Neural cell (in vitro differentiated cells): ENCODE data around the gene ACY1. TPM values are rescaled to one million over a fixed set of nuclear protein-coding genes. Genes with fewer than 3 reads are reported as not detected.

Experiments used
- H2AFZ ChIP-seq: fragments of 200-600, 300-800 bp; sonication (generic), shearing (Covaris generic); 2 replicates; pipeline ENCODE4 v1.6.0; 2014; ENCODE audit warnings: low read depth, mild to moderate bottlenecking, antibody characterized with exemption, low read length, moderate library complexity
- H3F3A ChIP-seq: fragments of 200-600 bp; shearing (Covaris generic); 2 replicates; pipeline ENCODE4 v1.6.1; 2016; ENCODE audit warnings: mild to moderate bottlenecking, moderate library complexity, mixed read lengths, antibody characterized with exemption, low read length; ENCODE audit not compliant: insufficient read depth, poor library complexity, severe bottlenecking
- H3K27ac ChIP-seq: fragments of 200-600, 300-800 bp; sonication (generic), shearing (Covaris generic); 2 replicates; pipeline ENCODE4 v1.5.1; 2014; ENCODE audit warnings: mild to moderate bottlenecking, low read length, moderate library complexity
- H3K27me3 ChIP-seq: fragments of 300-800, 200-600 bp; sonication (generic), shearing (Covaris generic); 2 replicates; pipeline ENCODE4 v1.6.0; 2014; ENCODE audit warnings: mild to moderate bottlenecking, low read depth, low read length, moderate library complexity; ENCODE audit not compliant: insufficient read depth
- H3K36me3 ChIP-seq: fragments of 300-800, 200-600 bp; sonication (generic), shearing (Covaris generic); 2 replicates; pipeline ENCODE4 v1.5.1; 2014; ENCODE audit warnings: mild to moderate bottlenecking, antibody characterized with exemption, low read length, moderate library complexity; ENCODE audit not compliant: insufficient read depth
- H3K4me2 ChIP-seq: fragments of 300-800, 200-600 bp; sonication (generic), shearing (Covaris generic); 2 replicates; pipeline ENCODE4 v1.6.0; 2014; ENCODE audit warnings: mild to moderate bottlenecking, low read length
- H3K4me3 ChIP-seq: fragments of 300-800, 200-600 bp; sonication (generic), shearing (Covaris generic); 2 replicates; pipeline ENCODE4 v1.5.1; 2014; ENCODE audit warnings: mild to moderate bottlenecking, low read length, moderate library complexity
- H3K79me2 ChIP-seq: fragments of 200-600 bp; shearing (Covaris generic); replicated peaks from 2 replicates; pipeline ENCODE4 v1.6.0; 2014; ENCODE audit warnings: mild to moderate bottlenecking, low read length, moderate library complexity; ENCODE audit not compliant: insufficient read depth
- H3K9ac ChIP-seq: fragments of 300-800, 200-600 bp; sonication (generic), shearing (Covaris generic); 2 replicates; pipeline ENCODE4 v1.6.1; 2016; ENCODE audit warnings: mild to moderate bottlenecking, low read length, mixed read lengths
- H3K9me2 ChIP-seq: fragments of 200-600 bp; shearing (Covaris generic); 2 replicates; pipeline ENCODE4 v1.6.1; 2016; ENCODE audit warnings: mild to moderate bottlenecking, low read length, mixed read lengths; ENCODE audit not compliant: insufficient read depth
- H3K9me3 ChIP-seq: fragments of 200-600, 300-800 bp; sonication (generic), shearing (Covaris generic); 2 replicates; pipeline ENCODE4 v1.6.1; 2016; ENCODE audit warnings: mild to moderate bottlenecking, mixed run types, low read length, moderate library complexity, mixed read lengths
- H4K20me1 ChIP-seq: fragments of 200-600 bp; shearing (Covaris generic); 2 replicates; pipeline ENCODE4 v1.6.1; 2016; ENCODE audit warnings: mild to moderate bottlenecking, mixed run types; ENCODE audit not compliant: insufficient read depth
- CTCF ChIP-seq: fragments of 450-650 bp; IDR thresholded peaks from 2 replicates; pipeline ENCODE4 v1.5.1; 2014; ENCODE audit warnings: antibody characterized with exemption, mild to moderate bottlenecking, moderate library complexity; ENCODE audit not compliant: poor library complexity, severe bottlenecking
- EZH2 ChIP-seq: fragments of 200-600, 300-800 bp; shearing (Covaris generic), sonication (generic); IDR thresholded peaks from 2 replicates; pipeline ENCODE4 v1.6.1; 2014; ENCODE audit warnings: antibody characterized with exemption, low read length, borderline replicate concordance, mild to moderate bottlenecking; ENCODE audit not compliant: insufficient read depth, poor library complexity, severe bottlenecking
- MXI1 ChIP-seq: fragments of 450-650 bp; conservative IDR thresholded peaks from 2 replicates; pipeline ENCODE4 v1.6.1; 2014; ENCODE audit warnings: antibody characterized with exemption, mild to moderate bottlenecking; ENCODE audit not compliant: poor library complexity, severe bottlenecking
- POLR2AphosphoS5 ChIP-seq: IDR thresholded peaks from 2 replicates; pipeline ENCODE4 v1.6.1; 2012
- RAD21 ChIP-seq: fragments of 450-650 bp; conservative IDR thresholded peaks from 2 replicates; pipeline ENCODE4 v1.6.1; 2014; ENCODE audit warnings: antibody characterized with exemption, mild to moderate bottlenecking, moderate library complexity
- REST ChIP-seq: IDR thresholded peaks from 2 replicates; pipeline ENCODE4 v1.6.1; 2012; ENCODE audit warnings: borderline replicate concordance
- SMC3 ChIP-seq: fragments of 450-650 bp; conservative IDR thresholded peaks from 2 replicates; pipeline ENCODE4 v1.6.1; 2014; ENCODE audit warnings: antibody characterized with exemption, mild to moderate bottlenecking, moderate library complexity; ENCODE audit not compliant: poor library complexity
- TAF1 ChIP-seq: IDR thresholded peaks from 2 replicates; pipeline ENCODE4 v1.6.1; 2012; ENCODE audit warnings: low read depth
- polyA plus RNA-seq: library from polyadenylated mRNA; depleted of rRNA; stranded (reverse); fragments of >200 nt; gene quantifications from 2 replicates; pipeline ENCODE4 v1.2.3, GENCODE V29; 2014

ACY1 gene
- polyA plus RNA-seq, 1 donor from 2014 or later, result 14.4 TPM

GRCh38 chr3:51971350-51971749 is 12.0 kb upstream of the ACY1 start:
- Histone ChIP-seq H3K27ac (no peak overlapping the region), H3K27me3 (no peaks in the 10 kb centered on the region)

GRCh38 chr3:51974277-51974962 is 8.9 kb upstream of the ACY1 start:
- Histone ChIP-seq H3F3A (no peaks in the 10 kb centered on the region), H3K9me2 (no peaks in the 10 kb centered on the region), H3K9me3 (no peaks in the 10 kb centered on the region), H3K79me2 (no peaks in the 10 kb centered on the region), H3K36me3 (no peaks in the 10 kb centered on the region), H3K27ac (peak overlapping the region; percentile 70), H3K4me2 (peak overlapping the region; percentile 87), H4K20me1 (no peaks in the 10 kb centered on the region), H2AFZ (peak overlapping the region; percentile 86), H3K9ac (peak overlapping the region; percentile 85), H3K4me3 (peak overlapping the region; percentile 69), H3K27me3 (no peaks in the 10 kb centered on the region)
- TF ChIP-seq REST (no peak), MXI1 (no peak), RAD21 (no peak), SMC3 (peak; percentile 19)

More at GRCh38 chr3:51971350-51971749, 12.0 kb upstream of the ACY1 start:
- peaks cover 8% of the 10 kb centered on the region for H3K79me2 ChIP-seq
- H3F3A ChIP-seq, result no peaks in the 10 kb centered on the region
- no peaks in the 10 kb centered on the region for H3K9me2 ChIP-seq
- no peak overlapping the region for H3K9ac ChIP-seq
- H4K20me1 ChIP-seq, result no peaks in the 10 kb centered on the region
- H3K36me3 ChIP-seq, result no peaks in the 10 kb centered on the region
- H3K4me2 ChIP-seq, result no peak overlapping the region
- H2AFZ ChIP-seq, result no peak overlapping the region
- H3K4me3 ChIP-seq, result no peak overlapping the region
- H3K9me3 ChIP-seq, result no peaks in the 10 kb centered on the region
- no peak for TF ChIP-seq SMC3
- no peak for TF ChIP-seq TAF1
- TF ChIP-seq POLR2AphosphoS5, result no peak
- TF ChIP-seq CTCF, result no peak
- TF ChIP-seq EZH2, result no peak
- TF ChIP-seq REST, result no peak
